ENCODE results near the gene SMYD5.

The SMYD5 gene

GRCh38 chr2:73268366-73268829, 54.4 kb downstream of the SMYD5 start:
- H3K4me3 ChIP-seq (ENCODE audit: low read length): no peak overlapping the region

GRCh38 chr2:73268830-73269685, 55.0 kb downstream of the SMYD5 start:
- DNase-seq (ENCODE audit: low read depth, low spot score): peak; percentile 51
- H3K4me3 ChIP-seq (ENCODE audit: low read length): peak overlapping the region; percentile 44

More at GRCh38 chr2:73268366-73268829, 54.4 kb downstream of the SMYD5 start:
- DNase-seq (ENCODE audit: low read depth, low spot score): no peak

GRCh38 chr2:73269686-73270465, 55.8 kb downstream of the SMYD5 start:
- no peak for DNase-seq (ENCODE audit: low read depth, low spot score)
- peak overlapping the region; percentile 44 for H3K4me3 ChIP-seq (ENCODE audit: low read length)

GRCh38 chr2:73272270-73272669, 58.2 kb downstream of the SMYD5 start:
- no peak overlapping the region for H3K4me3 ChIP-seq (ENCODE audit: low read length)
- no peak for DNase-seq (ENCODE audit: low read depth, low spot score)

All from Jurkat, Clone E6-1 (cell line).